GM18502 (cell line): ENCODE measurements around the gene ASB3.
"Not testable (repeated sequence)": the region's sequence is repeated elsewhere in the genome, so short reads cannot be mapped to it uniquely, and the experiment has no call there.

ENCODE experiments used
- ATAC-seq: cut with Tn5 transposase; IDR thresholded peaks from one replicate; pipeline ENCODE4 v1.9.1; 2021; ENCODE audit warnings: mild to moderate bottlenecking; ENCODE audit not compliant: unreplicated experiment, poor library complexity

Gene ASB3

GRCh38 chr2:53667130-53667529, 119.6 kb downstream of the ASB3 start:
- ATAC-seq: not testable (repeated sequence)

GRCh38 chr2:53660886-53661285, 125.9 kb downstream of the ASB3 start:
- ATAC-seq: no peak

- not testable (repeated sequence) for ATAC-seq
Observed at GRCh38 chr2:53658474-53658873, 128.3 kb downstream of the ASB3 start.

GRCh38 chr2:53655256-53655655, 131.5 kb downstream of the ASB3 start:
- no peak for ATAC-seq

- no peak for ATAC-seq
Observed at GRCh38 chr2:53654396-53654795, 132.4 kb downstream of the ASB3 start.

- no peak for ATAC-seq
Observed at GRCh38 chr2:53652131-53652530, 134.6 kb downstream of the ASB3 start.

- ATAC-seq: no peak
Observed at GRCh38 chr2:53646788-53647187, 140.0 kb downstream of the ASB3 start.

GRCh38 chr2:53641290-53641689, 145.5 kb downstream of the ASB3 start:
- ATAC-seq: no peak

GRCh38 chr2:53640466-53640865, 146.3 kb downstream of the ASB3 start:
- no peak for ATAC-seq

- no peak for ATAC-seq
Observed at GRCh38 chr2:53636596-53636995, 150.2 kb downstream of the ASB3 start.

- ATAC-seq: no peak
Observed at GRCh38 chr2:53636109-53636508, 150.6 kb downstream of the ASB3 start.

GRCh38 chr2:53635694-53636093, 151.1 kb downstream of the ASB3 start:
- ATAC-seq: no peak

- no peak for ATAC-seq
Observed at GRCh38 chr2:53633441-53633840, 153.3 kb downstream of the ASB3 start.

GRCh38 chr2:53632714-53633113, 154.0 kb downstream of the ASB3 start:
- no peak for ATAC-seq

- ATAC-seq: no peak
Observed at GRCh38 chr2:53632126-53632460, 154.7 kb downstream of the ASB3 start.

- no peak for ATAC-seq
Observed at GRCh38 chr2:53631313-53632125, 155.2 kb downstream of the ASB3 start.

GRCh38 chr2:53630026-53630606, 156.6 kb downstream of the ASB3 start:
- ATAC-seq: no peak

GRCh38 chr2:53629501-53629900, 157.3 kb downstream of the ASB3 start:
- no peak for ATAC-seq

GRCh38 chr2:53629001-53629400, 157.8 kb downstream of the ASB3 start:
- no peak for ATAC-seq

GRCh38 chr2:53622141-53622540, 164.6 kb downstream of the ASB3 start:
- no peak for ATAC-seq

GRCh38 chr2:53620981-53621380, 165.8 kb downstream of the ASB3 start:
- no peak for ATAC-seq
